Cerebellar nuclear complex (tissue), 1 donor: ENCODE measurements around the gene OXSR1.
"Not testable (repeated sequence)": the region's sequence is repeated elsewhere in the genome, so short reads cannot be mapped to it uniquely, and the experiment has no call there.

Source experiments
- DNase-seq, 2 experiments: peaks; one replicate each; lab custom pipeline; 2025; lab: John Stamatoyannopoulos, UW

The OXSR1 gene

GRCh38 chr3:38271553-38271952, 106.2 kb downstream of the OXSR1 start:
- DNase-seq: no peak

GRCh38 chr3:38274864-38275649, 109.7 kb downstream of the OXSR1 start:
- DNase-seq: no peak

- no peak for DNase-seq
These were observed 110.3 kb downstream of the OXSR1 start for GRCh38 chr3:38275658-38276057.

- DNase-seq: no peak
These were observed 111.0 kb downstream of the OXSR1 start for GRCh38 chr3:38276081-38276916.

- no peak for DNase-seq
These were observed 111.7 kb downstream of the OXSR1 start for GRCh38 chr3:38276917-38277630.

- DNase-seq: no peak
These were observed 113.5 kb downstream of the OXSR1 start for GRCh38 chr3:38278841-38279240.

GRCh38 chr3:38281895-38282686, 116.8 kb downstream of the OXSR1 start, which contains the start of gene SLC22A14:
TSS of gene SLC22A14 (plus strand) at chr3:38282294. CDS start at chr3:38306027, 23,733 bp downstream.
- no peak for DNase-seq

- no peak for DNase-seq
These were observed 118.7 kb downstream of the OXSR1 start for GRCh38 chr3:38283810-38284755.

GRCh38 chr3:38284756-38285150, 119.4 kb downstream of the OXSR1 start:
- DNase-seq: no peak

GRCh38 chr3:38289286-38290217, 124.2 kb downstream of the OXSR1 start:
- not testable (repeated sequence) for DNase-seq

GRCh38 chr3:38297053-38297452, 131.7 kb downstream of the OXSR1 start:
- DNase-seq: not testable (repeated sequence)

GRCh38 chr3:38297537-38297936, 132.2 kb downstream of the OXSR1 start:
- no peak for DNase-seq

GRCh38 chr3:38297947-38298711, 132.8 kb downstream of the OXSR1 start:
- DNase-seq: no peak
